H1 (cell line): ENCODE data around the gene RBBP5. TPM values are rescaled to one million over a fixed set of nuclear protein-coding genes. Genes with fewer than 3 reads are reported as not detected.

Experiments used
- CTCF ChIA-PET: fragments of 300-600 bp; sonication (Branson Sonifier 250); formaldehyde crosslinking; loops from one replicate; lab custom pipeline; 2021; ENCODE audit not compliant: partially characterized antibody; lab: Charles Lee
- POLR2A ChIA-PET: fragments of 300-600 bp; sonication (Branson Sonifier 250); formaldehyde crosslinking; loops from one replicate; lab custom pipeline; 2021; ENCODE audit warnings: inconsistent platforms; ENCODE audit not compliant: partially characterized antibody; lab: Charles Lee
- DNase-seq, 2 experiments: peaks; one replicate each; pipeline versions ENCODE4 v3.0.0 to v3.0.0-alpha.2; 2010 to 2022; ENCODE audit warnings: low spot score in 2 of 2, low read depth in 1 of 2, mixed read lengths in 1 of 2
- FAIRE-seq: peaks from 2 replicates; lab custom pipeline; 2011; peaks lifted over from hg19 to GRCh38; lab: Jason Lieb, UNC
- H2AFZ ChIP-seq: 2 replicates; pipeline ENCODE4 v1.8.1; 2012; ENCODE audit warnings: low read length, inconsistent platforms
- H2AK5ac ChIP-seq: 2 replicates; pipeline ENCODE4 v1.6.1; 2013; ENCODE audit warnings: low read depth, low read length
- H2BK120ac ChIP-seq: replicated peaks from 2 replicates; pipeline ENCODE3; 2013; ENCODE audit warnings: low read depth, low read length, inconsistent platforms
- H2BK12ac ChIP-seq: 2 replicates; pipeline ENCODE4 v1.6.1; 2013; ENCODE audit warnings: low read depth, low read length
- H2BK15ac ChIP-seq: 2 replicates; pipeline ENCODE4 v1.6.1; 2013; ENCODE audit warnings: low read length
- H2BK20ac ChIP-seq: 2 replicates; pipeline ENCODE4 v1.6.1; 2013; ENCODE audit warnings: low read length
- H2BK5ac ChIP-seq: 2 replicates; pipeline ENCODE4 v1.6.1; 2013; ENCODE audit warnings: low read depth, low read length
- H3K14ac ChIP-seq: 2 replicates; pipeline ENCODE4 v1.6.1; 2013; ENCODE audit warnings: inconsistent platforms; ENCODE audit not compliant: insufficient read length
- H3K18ac ChIP-seq: 2 replicates; pipeline ENCODE4 v1.6.1; 2013; ENCODE audit warnings: low read length; ENCODE audit errors: extremely low read depth
- H3K23ac ChIP-seq: 2 replicates; pipeline ENCODE4 v1.6.1; 2013; ENCODE audit warnings: inconsistent platforms; ENCODE audit not compliant: insufficient read length
- H3K23me2 ChIP-seq: 2 replicates; pipeline ENCODE4 v1.6.1; 2013; ENCODE audit warnings: low read depth, low read length
- H3K27ac ChIP-seq: 2 replicates; pipeline ENCODE4 v1.6.1; 2011; ENCODE audit warnings: low read depth, low read length, inconsistent platforms
- H3K27me3 ChIP-seq, 4 experiments: replicated peaks in 1 of 4; 1 replicate in 1 of 4; 2 replicates in 3 of 4; pipeline versions ENCODE4 v1.6.1 to v1.8.1; 2011 to 2013; ENCODE audit warnings: low read length in 3 of 4, mild to moderate bottlenecking in 3 of 4, inconsistent platforms in 2 of 4, mixed read lengths in 2 of 4, moderate library complexity in 1 of 4; ENCODE audit not compliant: control insufficient read depth in 3 of 4, insufficient read depth in 3 of 4; ENCODE audit errors: extremely low read depth in 1 of 4
- H3K36me3 ChIP-seq, 4 experiments: 2 replicates each; pipeline versions ENCODE4 v1.6.1 to v1.8.1; 2011 to 2013; ENCODE audit warnings: mild to moderate bottlenecking in 4 of 4, low read length in 3 of 4, moderate library complexity in 2 of 4, control low read depth in 1 of 4, inconsistent platforms in 1 of 4; ENCODE audit not compliant: insufficient read depth in 4 of 4, control insufficient read depth in 2 of 4
- H3K4ac ChIP-seq: replicated peaks from 2 replicates; pipeline ENCODE3; 2013; ENCODE audit warnings: low read length, low read depth, mixed read lengths, inconsistent platforms; ENCODE audit not compliant: insufficient read length
- H3K4me1 ChIP-seq, 4 experiments: replicated peaks in 1 of 4; 1 replicate in 1 of 4; 2 replicates in 3 of 4; pipeline versions ENCODE4 v1.6.1 to v1.8.1; 2011 to 2013; ENCODE audit warnings: low read length in 3 of 4, inconsistent platforms in 2 of 4, mixed read lengths in 1 of 4; ENCODE audit not compliant: insufficient read depth in 4 of 4, control insufficient read depth in 3 of 4
- H3K4me2 ChIP-seq, 2 experiments: 2 replicates each; pipeline versions ENCODE4 v1.6.1 to v1.8.1; 2011 to 2013; ENCODE audit warnings: low read depth in 2 of 2, low read length in 2 of 2, control low read depth in 1 of 2, inconsistent platforms in 1 of 2, mild to moderate bottlenecking in 1 of 2; ENCODE audit not compliant: insufficient read depth in 1 of 2
- H3K4me3 ChIP-seq, 4 experiments: fragments of 200-600, 300-600 bp in 1 of 4; sonication (generic), shearing (Covaris generic), sonication (Bioruptor Twin) in 1 of 4; 2 replicates each; pipeline versions ENCODE4 v1.5.1 to v1.8.1; 2011 to 2016; ENCODE audit warnings: low read length in 4 of 4, low read depth in 3 of 4, control low read depth in 2 of 4, inconsistent platforms in 2 of 4, mild to moderate bottlenecking in 2 of 4, mixed read lengths in 1 of 4, moderate library complexity in 1 of 4; ENCODE audit not compliant: insufficient read depth in 2 of 4; ENCODE audit errors: extremely low read depth in 1 of 4
- H3K56ac ChIP-seq: replicated peaks from 2 replicates; pipeline ENCODE3; 2013; ENCODE audit warnings: low read depth, mild to moderate bottlenecking, mixed read lengths, low read length, inconsistent platforms; ENCODE audit not compliant: insufficient read length
- H3K79me1 ChIP-seq: 2 replicates; pipeline ENCODE4 v1.6.1; 2013; ENCODE audit warnings: low read depth, low read length, control low read depth
- H3K79me2 ChIP-seq, 2 experiments: 2 replicates each; pipeline versions ENCODE4 v1.6.1 to v1.8.1; 2012 to 2013; ENCODE audit warnings: low read length in 2 of 2, mild to moderate bottlenecking in 2 of 2, inconsistent platforms in 1 of 2; ENCODE audit not compliant: insufficient read depth in 2 of 2, control insufficient read depth in 1 of 2
- H3K9ac ChIP-seq, 4 experiments: replicated peaks in 1 of 4; 1 replicate in 1 of 4; 2 replicates in 3 of 4; pipeline versions ENCODE4 v1.6.1 to v1.8.1; 2011 to 2013; ENCODE audit warnings: low read depth in 3 of 4, low read length in 3 of 4, control low read depth in 2 of 4, mild to moderate bottlenecking in 2 of 4, moderate library complexity in 2 of 4, inconsistent platforms in 1 of 4; ENCODE audit errors: extremely low read depth in 1 of 4
- H3K9me3 ChIP-seq, 2 experiments: 2 replicates each; pipeline versions ENCODE4 v1.6.1 to v1.8.1; 2012 to 2013; ENCODE audit warnings: mild to moderate bottlenecking in 2 of 2, moderate library complexity in 2 of 2, control low read depth in 1 of 2, inconsistent platforms in 1 of 2, low read depth in 1 of 2, low read length in 1 of 2, mixed read lengths in 1 of 2; ENCODE audit not compliant: insufficient read depth in 2 of 2
- H4K20me1 ChIP-seq, 2 experiments: replicated peaks in 1 of 2; 2 replicates each; pipeline versions ENCODE3 to v1.8.1; 2011 to 2013; ENCODE audit warnings: inconsistent platforms in 2 of 2, low read length in 2 of 2, mild to moderate bottlenecking in 1 of 2; ENCODE audit not compliant: insufficient read depth in 2 of 2, control insufficient read depth in 1 of 2
- H4K5ac ChIP-seq: 2 replicates; pipeline ENCODE4 v1.6.1; 2013; ENCODE audit warnings: low read length, low read depth, mixed read lengths, inconsistent platforms; ENCODE audit not compliant: insufficient read length
- H4K8ac ChIP-seq: 2 replicates; pipeline ENCODE4 v1.8.0; 2013; ENCODE audit warnings: mild to moderate bottlenecking, moderate library complexity, low read length, inconsistent platforms; ENCODE audit not compliant: insufficient read depth; ENCODE audit errors: extremely low read depth
- H4K91ac ChIP-seq: replicated peaks from 2 replicates; pipeline ENCODE3; 2013; ENCODE audit warnings: low read length, mixed read lengths, inconsistent platforms; ENCODE audit not compliant: insufficient read length
- GTF2F1 ChIP-seq: IDR thresholded peaks from 2 replicates; pipeline ENCODE4 v1.6.1; 2012; ENCODE audit warnings: low read depth, low read length, improper control_type of control experiment, borderline replicate concordance
- SRF ChIP-seq: IDR thresholded peaks from 2 replicates; pipeline ENCODE4 v1.6.1; 2011; ENCODE audit warnings: mild to moderate bottlenecking, low read depth, low read length, moderate library complexity
- TBP ChIP-seq: IDR thresholded peaks from 2 replicates; pipeline ENCODE4 v1.6.1; 2011; ENCODE audit warnings: low read depth, low read length, improper control_type of control experiment
- WGBS, 2 experiments: shearing (Covaris generic) in 1 of 2; methylation state at CpG; one replicate each; pipeline versions ENCODE4 v1.1.6 to v1.1.7; 2013 to 2015; ENCODE audit warnings: low lambda C conversion rate in 2 of 2, mixed read lengths in 2 of 2, inconsistent platforms in 1 of 2, low coverage in 1 of 2, missing lambda C conversion rate in 1 of 2; ENCODE audit not compliant: insufficient replicate concordance in 2 of 2, insufficient coverage in 1 of 2, insufficient read length in 1 of 2; ENCODE audit errors: extremely low coverage in 1 of 2, missing lambda C conversion rate in 1 of 2; 5-methylcytosine and 5-hydroxymethylcytosine counted together
- polyA plus RNA-seq, 7 experiments: library from polyadenylated mRNA; depleted of rRNA in 3 of 7; stranded (reverse) in 5 of 7; unstranded in 2 of 7; fragments of >200 nt in 5 of 7; fragments of 200-250 nt in 2 of 7; gene quantifications; 1 replicate in 5 of 7; 2 replicates in 1 of 7; 4 replicates in 1 of 7; pipeline versions ENCODE4 v1.2.1 to v1.2.3, GENCODE V29; 2011 to 2013; ENCODE audit warnings: missing spikeins in 2 of 7, mixed read lengths in 2 of 7
- total RNA-seq: library from RNA; stranded (reverse); fragmentation: NEBNext Ultra II Directional; extraction: Animal tissue kit (Norgen Biotek cat#: 25700); gene quantifications from 2 replicates; pipeline ENCODE4 v1.2.1, GENCODE V29; 2021

Gene RBBP5
- total and polyA plus RNA-seq, 2 of the 8 experiments (the other 6 are each of a cell fraction or from before 2014, with no cell fraction given), result 6.7 to 21.5 TPM

DNA sequence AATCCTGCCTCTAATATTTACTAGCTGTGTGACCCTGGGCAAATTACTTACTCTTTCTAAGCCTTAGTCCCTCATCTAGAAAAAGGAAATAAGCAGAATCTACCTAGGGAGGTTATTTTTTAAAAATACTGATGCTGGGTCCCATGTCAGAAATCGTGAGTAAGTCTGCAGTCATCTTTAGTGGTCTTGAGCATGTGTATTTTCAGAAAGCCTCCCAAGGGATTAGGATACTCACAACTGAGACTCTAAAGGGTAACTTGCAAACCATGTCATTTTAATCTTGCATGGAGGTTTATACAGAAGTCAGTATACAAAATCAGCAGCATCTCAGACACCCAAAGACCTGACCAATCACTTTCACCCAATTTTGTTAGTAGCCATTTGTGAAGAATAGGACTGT, 46.5 kb upstream of the RBBP5 start:
- FAIRE-seq (no peak), DNase-seq (no peak)
- no peaks in the 10 kb centered on the region; a peak in 1 of 4 replicates for H3K9me3 ChIP-seq
- H3K79me2 ChIP-seq, result no peaks in the 10 kb centered on the region
- no peaks in the 10 kb centered on the region for H3K23me2 ChIP-seq
- H2BK20ac ChIP-seq, result no peak overlapping the region
- no peak overlapping the region for H2BK12ac ChIP-seq
- ChIA-PET POLR2A (no interaction called here), CTCF (interaction anchor here (0.6 to 0.8 kb wide), 2 partner anchors 41 to 112 kb away, joined by 3 read pairs; no protein-coding TSS in a partner anchor)
- no peak overlapping the region for H3K18ac ChIP-seq
- no peaks in the 10 kb centered on the region for H4K20me1 ChIP-seq
- no peak overlapping the region for H3K23ac ChIP-seq
- no peak overlapping the region for H2BK120ac ChIP-seq
- no peak overlapping the region for H3K4ac ChIP-seq
- H4K91ac ChIP-seq, result no peak overlapping the region
- WGBS, 2 experiments, result 91% methylated on average over 1 of the region's 1 CpG; no CpG with 5 or more reads in 1 of the 2 experiments
- no peak overlapping the region for H3K27ac ChIP-seq
- H3K79me1 ChIP-seq, result no peaks in the 10 kb centered on the region
- no peak overlapping the region for H3K56ac ChIP-seq
- no peak overlapping the region for H2BK5ac ChIP-seq
- H3K27me3 ChIP-seq, result no peaks in the 10 kb centered on the region
- H2BK15ac ChIP-seq, result no peak overlapping the region
- no peak for TF ChIP-seq TBP
- no peak for TF ChIP-seq SRF
- TF ChIP-seq GTF2F1, result no peak
- H3K4me2 ChIP-seq, result no peak overlapping the region
- H4K5ac ChIP-seq, result no peak overlapping the region
- H2AFZ ChIP-seq, result no peak overlapping the region
- no peak overlapping the region for H3K14ac ChIP-seq
- H3K4me1 ChIP-seq, result no peaks in the 10 kb centered on the region
- H2AK5ac ChIP-seq, result no peak overlapping the region
- no peak overlapping the region for H3K9ac ChIP-seq
- no peak overlapping the region for H3K4me3 ChIP-seq
- H3K36me3 ChIP-seq, result peaks cover 2 to 27% (median 7%) of the 10 kb centered on the region in 4 experiments; a peak in 4 of 8 replicates
- no peak overlapping the region for H4K8ac ChIP-seq
